NCI-H446 treated with DMSO at 0.1 percent for 48 hours (cell line): ENCODE data around the gene OR8G1.
"Not testable (repeated sequence)": the region's sequence is repeated elsewhere in the genome, so short reads cannot be mapped to it uniquely, and the experiment has no call there.

Source experiments
- DNase-seq: peaks from one replicate; lab custom pipeline; 2025; lab: John Stamatoyannopoulos, UW

OR8G1 gene

GRCh38 chr11:124238512-124238911 is 2.4 kb upstream of the OR8G1 start:
- DNase-seq, result no peak

GRCh38 chr11:124249869-124250268 is 9.0 kb downstream of the OR8G1 start:
- not testable (repeated sequence) for DNase-seq

- DNase-seq, result no peak
These were observed 15.2 kb downstream of the OR8G1 start, which contains the start of gene OR8G5 for GRCh38 chr11:124256076-124256475. TSS of gene OR8G5 (plus strand) at chr11:124256376. CDS start at chr11:124264932, 8,556 bp downstream.

GRCh38 chr11:124265041-124265440 is 24.1 kb downstream of the OR8G1 start:
- not testable (repeated sequence) for DNase-seq

- not testable (repeated sequence) for DNase-seq
These were observed 30.0 kb downstream of the OR8G1 start for GRCh38 chr11:124270886-124271285.

- no peak for DNase-seq
These were observed 33.1 kb downstream of the OR8G1 start for GRCh38 chr11:124274000-124274399.

- no peak for DNase-seq
These were observed 35.2 kb downstream of the OR8G1 start for GRCh38 chr11:124276081-124276480.

GRCh38 chr11:124277207-124277606 is 36.3 kb downstream of the OR8G1 start:
- DNase-seq, result no peak

- DNase-seq, result no peak
These were observed 36.9 kb downstream of the OR8G1 start for GRCh38 chr11:124277804-124278203.

- DNase-seq, result no peak
These were observed 37.4 kb downstream of the OR8G1 start for GRCh38 chr11:124278261-124278660.

GRCh38 chr11:124285610-124286344 is 44.9 kb downstream of the OR8G1 start:
- DNase-seq, result no peak

- DNase-seq, result no peak
These were observed 53.8 kb downstream of the OR8G1 start for GRCh38 chr11:124294687-124295086.

- no peak for DNase-seq
These were observed 55.1 kb downstream of the OR8G1 start for GRCh38 chr11:124296016-124296415.

- DNase-seq, result no peak
These were observed 57.0 kb downstream of the OR8G1 start for GRCh38 chr11:124297921-124298320.

GRCh38 chr11:124301548-124301947 is 60.7 kb downstream of the OR8G1 start:
- no peak for DNase-seq

- DNase-seq, result no peak
These were observed 61.6 kb downstream of the OR8G1 start for GRCh38 chr11:124302347-124303125.
